Peyer's patch (tissue), 4 donors: ENCODE data around the gene EVC2.

ENCODE experiments used
- CTCF ChIP-seq, 6 experiments: fragments of 450-650 bp in 4 of 6; fragments of 200-600 bp in 2 of 6; sonication (generic) in 1 of 6; IDR thresholded peaks; one replicate each; pipeline ENCODE4 v1.5.1; 2017 to 2019; ENCODE audit warnings: antibody characterized with exemption in 6 of 6, mild to moderate bottlenecking in 3 of 6, moderate library complexity in 1 of 6
- POLR2A ChIP-seq, 2 donors: fragments of 450-650 bp; IDR thresholded peaks; one replicate each; pipeline ENCODE4 v1.5.1; 2017; ENCODE audit warnings: antibody characterized with exemption in 2 of 2, mild to moderate bottlenecking in 2 of 2, moderate library complexity in 2 of 2

GRCh38 chr4:5631352-5632065, 76.8 kb downstream of the EVC2 start:
- TF ChIP-seq POLR2A (IDR thresholded peaks at IDR 0.05) (no peak), CTCF (IDR thresholded peaks at IDR 0.05) (no peak)
